ENCODE results near the gene SPDYE6. TPM values are rescaled to one million over a fixed set of nuclear protein-coding genes. Genes with fewer than 3 reads are reported as not detected.
"Not testable (repeated sequence)": the region's sequence is repeated elsewhere in the genome, so short reads cannot be mapped to it uniquely, and the experiment has no call there.

SPDYE6 gene
- total RNA-seq, 1 experiment from 2014 or later: not detected

- CTCF ChIA-PET: no interaction called here
- peaks cover 16 to 20% of the 10 kb centered on the region in 2 experiments for H3K36me3 ChIP-seq (ENCODE audit: control insufficient read depth in 1 of 2, insufficient read depth in 2 of 2, low read length in 2 of 2)
- no peaks in the 10 kb centered on the region for H4K20me1 ChIP-seq (ENCODE audit: insufficient read depth)
- POLR2A ChIA-PET: no interaction called here
- TSS peak; percentile 10 for BruUV-seq (replicated peaks)
- H3K27ac ChIP-seq (ENCODE audit: low read depth, low read length): no peak overlapping the region
- H3K4me2 ChIP-seq (ENCODE audit: low read length): no peak overlapping the region
- TF ChIP-seq RAD21 (IDR thresholded peaks at IDR 0.05; ENCODE audit: low read depth) (no peak), SP1 (IDR thresholded peaks at IDR 0.05; ENCODE audit: low read depth) (no peak), POLR2AphosphoS5 (IDR thresholded peaks at IDR 0.05; ENCODE audit: low read depth, low read length) (no peak), SIN3A (IDR thresholded peaks at IDR 0.05; ENCODE audit: low read depth) (no peak), EZH2 (IDR thresholded peaks at IDR 0.05) (no peak), ELF1 (IDR thresholded peaks at IDR 0.05; ENCODE audit: borderline replicate concordance, low read depth) (no peak), REST (IDR thresholded peaks at IDR 0.05; ENCODE audit: low read depth) (no peak), CEBPB (IDR thresholded peaks at IDR 0.05; ENCODE audit: low read depth) (no peak), CTCF (IDR thresholded peaks at IDR 0.05 in 2 of 3, conservative IDR thresholded peaks at IDR 0.05 in 1 of 3; ENCODE audit: borderline replicate concordance in 1 of 3, insufficient read depth in 1 of 3, low read depth in 2 of 3, low read length in 2 of 3) (no peak), JUND (IDR thresholded peaks at IDR 0.05) (no peak)
- TF ChIP-seq, protein P1, sequence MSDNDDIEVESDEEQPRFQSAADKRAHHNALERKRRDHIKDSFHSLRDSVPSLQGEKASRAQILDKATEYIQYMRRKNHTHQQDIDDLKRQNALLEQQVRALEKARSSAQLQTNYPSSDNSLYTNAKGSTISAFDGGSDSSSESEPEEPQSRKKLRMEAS (IDR thresholded peaks at IDR 0.05): no peak
- TF ChIP-seq, protein P2, sequence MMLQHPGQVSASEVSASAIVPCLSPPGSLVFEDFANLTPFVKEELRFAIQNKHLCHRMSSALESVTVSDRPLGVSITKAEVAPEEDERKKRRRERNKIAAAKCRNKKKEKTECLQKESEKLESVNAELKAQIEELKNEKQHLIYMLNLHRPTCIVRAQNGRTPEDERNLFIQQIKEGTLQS (IDR thresholded peaks at IDR 0.05): no peak
- RAD21 ChIA-PET (ENCODE audit: low non-redundant PET in 1 of 2, low total read pairs in 2 of 2, uncharacterized antibody in 2 of 2, unreplicated experiment in 2 of 2): no interaction called here
- no peaks in the 10 kb centered on the region for H3K27me3 ChIP-seq (ENCODE audit: insufficient read depth, low read length)
- intact Hi-C loops (cut with micrococcal nuclease): no loop called here
- no peaks in the 10 kb centered on the region for H3K9me3 ChIP-seq (ENCODE audit: control insufficient read depth in 1 of 2, insufficient read depth in 1 of 2, low read depth in 1 of 2, low read length in 2 of 2)
- no peaks in the 10 kb centered on the region for H3K9me2 ChIP-seq (ENCODE audit: insufficient read depth)
- no peak overlapping the region for H3K4me3 ChIP-seq (replicated peaks in 1 of 2; ENCODE audit: low read depth in 1 of 2, low read length in 2 of 2)
- ATAC-seq (no peak), DNase-seq (ENCODE audit: low read depth, low spot score) (no peak)
- peaks cover 14% of the 10 kb centered on the region; the same call in 1 of the 2 replicates for H3K79me2 ChIP-seq (ENCODE audit: insufficient read depth, low read length)
- H3K9ac ChIP-seq (ENCODE audit: low read length): no peak overlapping the region
- no peak overlapping the region for H2AFZ ChIP-seq (ENCODE audit: low read depth, low read length, poor library complexity, severe bottlenecking)
- no peaks in the 10 kb centered on the region for H3K4me1 ChIP-seq (ENCODE audit: control insufficient read depth in 1 of 2, insufficient read depth in 2 of 2, low read length in 2 of 2)
Measured at GRCh38 chr7:102376964-102377466, 20.8 kb upstream of the SPDYE6 start.

DNA sequence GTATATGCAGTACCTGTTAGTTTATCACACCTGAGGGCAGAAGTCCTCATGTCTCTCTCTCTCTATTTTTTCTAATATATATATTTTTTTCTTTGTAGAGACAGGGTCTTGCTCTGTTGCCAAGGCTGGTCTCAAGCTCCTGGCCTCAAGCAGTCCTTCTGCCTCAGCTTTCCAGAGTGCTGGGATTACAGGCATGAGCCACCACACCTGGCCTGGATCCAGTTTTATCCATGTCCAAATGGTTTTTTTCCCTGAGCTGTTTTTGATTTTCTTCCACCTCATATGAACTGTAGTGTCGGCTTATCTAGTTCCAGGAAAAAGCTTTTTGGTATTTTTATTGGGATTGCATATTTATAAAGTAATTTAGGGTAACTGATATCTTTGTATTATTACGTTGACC lies 16.6 kb upstream of the SPDYE6 start:
- CTCF ChIA-PET; H3K4me3 ChIP-seq (replicated peaks in 1 of 2; ENCODE audit: low read depth in 1 of 2, low read length in 2 of 2); H3K27me3 ChIP-seq (ENCODE audit: insufficient read depth, low read length); H3K9me3 ChIP-seq (ENCODE audit: control insufficient read depth in 1 of 2, insufficient read depth in 1 of 2, low read depth in 1 of 2, low read length in 2 of 2); RAD21 ChIA-PET (ENCODE audit: low non-redundant PET in 1 of 2, low total read pairs in 2 of 2, uncharacterized antibody in 2 of 2, unreplicated experiment in 2 of 2); DNase-seq (ENCODE audit: low read depth, low spot score); H3K9me2 ChIP-seq (ENCODE audit: insufficient read depth); H3K9ac ChIP-seq (ENCODE audit: low read length); H3K4me2 ChIP-seq (ENCODE audit: low read length); H4K20me1 ChIP-seq (ENCODE audit: insufficient read depth); POLR2A ChIA-PET; H3K4me1 ChIP-seq (ENCODE audit: control insufficient read depth in 1 of 2, insufficient read depth in 2 of 2, low read length in 2 of 2); ATAC-seq; H2AFZ ChIP-seq (ENCODE audit: low read depth, low read length, poor library complexity, severe bottlenecking); H3K27ac ChIP-seq (ENCODE audit: low read depth, low read length); intact Hi-C loops (cut with micrococcal nuclease); BruUV-seq (replicated peaks): not testable (repeated sequence)
- H3K36me3 ChIP-seq (ENCODE audit: control insufficient read depth in 1 of 2, insufficient read depth in 2 of 2, low read length in 2 of 2): peaks cover 5 to 12% of the 10 kb centered on the region in 2 experiments; a peak in 3 of 4 replicates
- peaks cover 35% of the 10 kb centered on the region for H3K79me2 ChIP-seq (ENCODE audit: insufficient read depth, low read length)
